Neural cell (in vitro differentiated cells): Measurements from ENCODE around the gene MTRF1.

ENCODE experiments used
- EP300 ChIP-seq: fragments of 450-650 bp; conservative IDR thresholded peaks from 2 replicates; pipeline ENCODE4 v1.6.1; 2014; ENCODE audit warnings: antibody characterized with exemption, mild to moderate bottlenecking, moderate library complexity; ENCODE audit not compliant: poor library complexity, severe bottlenecking
- EZH2 ChIP-seq: fragments of 200-600, 300-800 bp; shearing (Covaris generic), sonication (generic); IDR thresholded peaks from 2 replicates; pipeline ENCODE4 v1.6.1; 2014; ENCODE audit warnings: antibody characterized with exemption, low read length, borderline replicate concordance, mild to moderate bottlenecking; ENCODE audit not compliant: insufficient read depth, poor library complexity, severe bottlenecking
- MXI1 ChIP-seq: fragments of 450-650 bp; conservative IDR thresholded peaks from 2 replicates; pipeline ENCODE4 v1.6.1; 2014; ENCODE audit warnings: antibody characterized with exemption, mild to moderate bottlenecking; ENCODE audit not compliant: poor library complexity, severe bottlenecking
- POLR2AphosphoS5 ChIP-seq: IDR thresholded peaks from 2 replicates; pipeline ENCODE4 v1.6.1; 2012
- RAD21 ChIP-seq: fragments of 450-650 bp; conservative IDR thresholded peaks from 2 replicates; pipeline ENCODE4 v1.6.1; 2014; ENCODE audit warnings: antibody characterized with exemption, mild to moderate bottlenecking, moderate library complexity
- SMC3 ChIP-seq: fragments of 450-650 bp; conservative IDR thresholded peaks from 2 replicates; pipeline ENCODE4 v1.6.1; 2014; ENCODE audit warnings: antibody characterized with exemption, mild to moderate bottlenecking, moderate library complexity; ENCODE audit not compliant: poor library complexity
- TF ChIP-seq, protein P1 (sequence below): fragments of 450-650 bp; IDR thresholded peaks from 2 replicates; pipeline ENCODE4 v1.5.1; 2014; ENCODE audit warnings: antibody characterized with exemption, mild to moderate bottlenecking, moderate library complexity; ENCODE audit not compliant: poor library complexity, severe bottlenecking

DNA sequence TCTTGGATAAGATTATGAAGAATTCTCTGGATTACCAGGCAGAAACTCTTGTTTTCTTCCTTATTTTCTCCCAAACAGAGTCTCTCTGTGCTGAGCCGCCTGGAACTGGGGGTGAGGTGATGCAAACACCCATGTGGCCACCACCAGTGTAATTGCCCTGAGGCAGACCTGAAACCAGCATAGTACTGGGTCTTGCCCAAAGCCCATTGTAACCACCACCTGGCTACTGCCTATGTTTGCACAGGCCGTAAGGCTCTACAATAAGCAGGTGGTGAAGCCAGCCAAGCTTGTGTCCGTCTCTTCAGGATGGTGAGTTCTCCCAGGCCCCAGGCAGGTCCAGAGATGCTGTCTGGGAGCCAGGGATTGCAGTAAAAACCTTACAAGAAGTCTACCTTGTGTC is 50.1 kb downstream of the MTRF1 start:
- TF ChIP-seq, protein P1, sequence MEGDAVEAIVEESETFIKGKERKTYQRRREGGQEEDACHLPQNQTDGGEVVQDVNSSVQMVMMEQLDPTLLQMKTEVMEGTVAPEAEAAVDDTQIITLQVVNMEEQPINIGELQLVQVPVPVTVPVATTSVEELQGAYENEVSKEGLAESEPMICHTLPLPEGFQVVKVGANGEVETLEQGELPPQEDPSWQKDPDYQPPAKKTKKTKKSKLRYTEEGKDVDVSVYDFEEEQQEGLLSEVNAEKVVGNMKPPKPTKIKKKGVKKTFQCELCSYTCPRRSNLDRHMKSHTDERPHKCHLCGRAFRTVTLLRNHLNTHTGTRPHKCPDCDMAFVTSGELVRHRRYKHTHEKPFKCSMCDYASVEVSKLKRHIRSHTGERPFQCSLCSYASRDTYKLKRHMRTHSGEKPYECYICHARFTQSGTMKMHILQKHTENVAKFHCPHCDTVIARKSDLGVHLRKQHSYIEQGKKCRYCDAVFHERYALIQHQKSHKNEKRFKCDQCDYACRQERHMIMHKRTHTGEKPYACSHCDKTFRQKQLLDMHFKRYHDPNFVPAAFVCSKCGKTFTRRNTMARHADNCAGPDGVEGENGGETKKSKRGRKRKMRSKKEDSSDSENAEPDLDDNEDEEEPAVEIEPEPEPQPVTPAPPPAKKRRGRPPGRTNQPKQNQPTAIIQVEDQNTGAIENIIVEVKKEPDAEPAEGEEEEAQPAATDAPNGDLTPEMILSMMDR: no peak
- TF ChIP-seq RAD21 (no peak), EP300 (no peak), POLR2AphosphoS5 (no peak), EZH2 (no peak), SMC3 (no peak), MXI1 (no peak)
